HG03558 (cell line): Measurements from ENCODE around the gene APOC3.

Experiments
- ATAC-seq: cut with Tn5 transposase; IDR thresholded peaks from one replicate; pipeline ENCODE4 v1.9.1; 2021; ENCODE audit warnings: moderate number of reproducible peaks; ENCODE audit not compliant: unreplicated experiment; ENCODE audit errors: extremely low read depth

APOC3 gene

GRCh38 chr11:116869610-116870009 lies 39.9 kb downstream of the APOC3 start:
- no peak for ATAC-seq

GRCh38 chr11:116870054-116870453 lies 40.3 kb downstream of the APOC3 start:
- no peak for ATAC-seq

GRCh38 chr11:116871248-116871647 lies 41.5 kb downstream of the APOC3 start:
- no peak for ATAC-seq

- no peak for ATAC-seq
Observed at GRCh38 chr11:116873381-116873780, 43.7 kb downstream of the APOC3 start.

GRCh38 chr11:116874251-116874650 lies 44.5 kb downstream of the APOC3 start:
- ATAC-seq, result no peak

GRCh38 chr11:116875194-116875593 lies 45.5 kb downstream of the APOC3 start:
- ATAC-seq, result no peak

- no peak for ATAC-seq
Observed at GRCh38 chr11:116876656-116877055, 46.9 kb downstream of the APOC3 start.

- no peak for ATAC-seq
Observed at GRCh38 chr11:116879800-116880625, 50.3 kb downstream of the APOC3 start.

GRCh38 chr11:116881143-116881542 lies 51.4 kb downstream of the APOC3 start:
- no peak for ATAC-seq

- ATAC-seq, result no peak
Observed at GRCh38 chr11:116882386-116882785, 52.7 kb downstream of the APOC3 start.
